K562 (cell line): ENCODE results near the gene CNOT2. TPM values are rescaled to one million over a fixed set of nuclear protein-coding genes. Genes with fewer than 3 reads are reported as not detected.
A peak's percentile ranks its signal among the peaks of the same experiment; 100 is the strongest.

ENCODE experiments used
- ATAC-seq: fragments of 200-7000 bp; cut with Tn5 transposase; 3 replicates; pipeline ENCODE4 v1.9.1; 2020; ENCODE audit warnings: moderate library complexity
- BruUV-seq: library from RNA; stranded (reverse); fragments of 400-500 nt; replicated peaks from 2 replicates; lab custom pipeline; 2021; lab: Mats Ljungman, UMichigan
- CTCF ChIA-PET: fragments of 300-600 bp; formaldehyde crosslinking; extraction: SDS; loops from one replicate; lab custom pipeline; 2021; ENCODE audit warnings: low intra/inter-chr PET ratio; lab: Yijun Ruan, JAX
- POLR2A ChIA-PET: fragments of 300-600, 350-650 bp; sonication (Branson Sonifier 250); formaldehyde crosslinking; extraction: SDS; loops from one replicate; lab custom pipeline; 2021; ENCODE audit warnings: antibody characterized with exemption, inconsistent platforms; lab: Yijun Ruan, JAX
- DNase-seq, 4 experiments: peaks; one replicate each; pipeline versions ENCODE4 v3.0.0 to v3.0.0-alpha.2; 2011 to 2018; ENCODE audit warnings: low spot score in 3 of 4, mixed read lengths in 3 of 4; ENCODE audit errors: extremely low read depth in 1 of 4
- FAIRE-seq: peaks from 2 replicates; lab custom pipeline; 2011; peaks lifted over from hg19 to GRCh38; lab: Jason Lieb, UNC
- H2AFZ ChIP-seq: 2 replicates; pipeline ENCODE4 v1.6.0; 2011; ENCODE audit warnings: low read depth, low read length, control low read depth, inconsistent platforms
- H3K27ac ChIP-seq: fragments of 200-600 bp; 3 replicates; pipeline ENCODE4 v1.8.0; 2011; ENCODE audit warnings: low read depth, mild to moderate bottlenecking, control low read depth, inconsistent platforms, low read length, moderate library complexity, mixed read lengths; ENCODE audit errors: extremely low read depth
- H3K27me3 ChIP-seq, 2 experiments: fragments of 300-600 bp in 1 of 2; 2 replicates in 1 of 2; 3 replicates in 1 of 2; pipeline versions ENCODE4 v1.6.0 to v1.8.0; 2011; ENCODE audit warnings: inconsistent platforms in 2 of 2, low read length in 2 of 2, mild to moderate bottlenecking in 1 of 2, mixed read lengths in 1 of 2, moderate library complexity in 1 of 2; ENCODE audit not compliant: control insufficient read depth in 2 of 2, insufficient read depth in 2 of 2
- H3K36me3 ChIP-seq: fragments of 300-600 bp; 3 replicates; pipeline ENCODE4 v1.8.0; 2011; ENCODE audit warnings: mild to moderate bottlenecking, low read length, inconsistent platforms; ENCODE audit not compliant: control insufficient read depth, insufficient read depth
- H3K4me1 ChIP-seq, 2 experiments: fragments of 200-600 bp in 1 of 2; replicated peaks in 1 of 2; 2 replicates in 1 of 2; 3 replicates in 1 of 2; pipeline versions ENCODE4 v1.5.1 to v1.8.0; 2011; ENCODE audit warnings: inconsistent platforms in 2 of 2, low read length in 2 of 2, mild to moderate bottlenecking in 1 of 2, mixed read lengths in 1 of 2, moderate library complexity in 1 of 2; ENCODE audit not compliant: control insufficient read depth in 2 of 2, insufficient read depth in 2 of 2
- H3K4me2 ChIP-seq: 2 replicates; pipeline ENCODE4 v1.6.1; 2011; ENCODE audit warnings: low read length, control low read depth, inconsistent platforms, mixed read lengths; ENCODE audit not compliant: insufficient read depth
- H3K4me3 ChIP-seq: fragments of 200-600 bp; sonication (generic), shearing (Covaris generic); 2 replicates; pipeline ENCODE4 v1.5.1; 2016; ENCODE audit warnings: control low read depth, inconsistent platforms
- H3K79me2 ChIP-seq: fragments of 200-600 bp; 3 replicates; pipeline ENCODE4 v1.8.0; 2011; ENCODE audit warnings: low read length, inconsistent platforms; ENCODE audit not compliant: control insufficient read depth, insufficient read depth
- H3K9ac ChIP-seq, 2 experiments: 2 replicates each; pipeline versions ENCODE4 v1.6.0 to v1.6.1; 2011; ENCODE audit warnings: low read depth in 2 of 2, low read length in 2 of 2, control low read depth in 1 of 2, inconsistent platforms in 1 of 2, mild to moderate bottlenecking in 1 of 2, mixed read lengths in 1 of 2; ENCODE audit not compliant: insufficient read depth in 1 of 2
- H3K9me1 ChIP-seq: one replicate; pipeline ENCODE4 v1.6.0; 2011; ENCODE audit warnings: inconsistent platforms, mild to moderate bottlenecking, low read length, moderate library complexity; ENCODE audit not compliant: control insufficient read depth, insufficient read depth
- H3K9me3 ChIP-seq: replicated peaks from 2 replicates; pipeline ENCODE4 v1.5.1; 2011; ENCODE audit warnings: low read depth, low read length, inconsistent platforms; ENCODE audit not compliant: control insufficient read depth, insufficient read depth
- H4K20me1 ChIP-seq: replicated peaks from 2 replicates; pipeline ENCODE4 v1.6.1; 2011; ENCODE audit warnings: low read length, inconsistent platforms, mixed read lengths; ENCODE audit not compliant: control insufficient read depth, insufficient read depth
- C11orf30 ChIP-seq: fragments of 450-650 bp; IDR thresholded peaks from 2 replicates; pipeline ENCODE4 v1.6.1; 2016; ENCODE audit warnings: low read depth, mild to moderate bottlenecking
- SRF ChIP-seq, 2 experiments: fragments of 250-450, 450-650 bp in 1 of 2; sonication (Bioruptor Pico) in 1 of 2; sonication (generic) in 1 of 2; formaldehyde crosslinking; IDR thresholded peaks; 2 replicates each; pipeline versions ENCODE4 v1.5.0 to v1.5.1; 2020 to 2022; ENCODE audit warnings: mild to moderate bottlenecking in 1 of 2, missing genetic modification reagents in 1 of 2
- TCF7L2 ChIP-seq: fragments of 150-350 bp; IDR thresholded peaks from 2 replicates; pipeline ENCODE4 v1.6.1; 2016; ENCODE audit warnings: low read depth, mild to moderate bottlenecking, low read length, moderate library complexity
- ZNF384 ChIP-seq: IDR thresholded peaks from 2 replicates; pipeline ENCODE4 v1.6.1; 2012; ENCODE audit warnings: low read depth, low read length, improper control_type of control experiment
- WGBS: fragments of 100-300 bp; shearing (Covaris generic); methylation state at CpG from one replicate; pipeline ENCODE4 v1.1.6; 2016; ENCODE audit warnings: low coverage, mixed read lengths; ENCODE audit not compliant: insufficient coverage; ENCODE audit errors: missing lambda C conversion rate; 5-methylcytosine and 5-hydroxymethylcytosine counted together
- in situ Hi-C: fragments of 300-500 bp; cut with MboI; formaldehyde crosslinking; loops from 4 replicates; pipeline ENCODE4 v1.15.0; 2018; ENCODE audit warnings: inconsistent platforms, mixed read lengths
- intact Hi-C: fragments of 100-400 bp; cut with micrococcal nuclease; formaldehyde crosslinking; loops from 2 replicates; pipeline ENCODE4 v1.14.2; 2022
- polyA plus RNA-seq, 8 experiments: library from polyadenylated mRNA; depleted of rRNA in 4 of 8; stranded (reverse) in 5 of 8; unstranded in 3 of 8; fragments of >200 nt; fragmentation: Nextera tagmentation in 2 of 8; fragmentation: Illumina TruSeq in 1 of 8; extraction: Ambion mirVana in 2 of 8; extraction: Trizol in 1 of 8; gene quantifications; 2 replicates each; pipeline versions ENCODE4 v1.2.1 to v1.2.3, GENCODE V29; 2011 to 2014; ENCODE audit warnings: inconsistent platforms in 1 of 8, missing spikeins in 1 of 8
- total RNA-seq, 7 experiments: library from RNA; depleted of rRNA in 6 of 7; stranded (reverse); fragments of >200 nt in 6 of 7; fragmentation: Illumina TruSeq in 2 of 7; extraction: Trizol in 2 of 7; gene quantifications; 2 replicates each; pipeline versions ENCODE4 v1.2.1 to v1.2.3, GENCODE V29; 2011 to 2021; ENCODE audit warnings: low replicate concordance in 1 of 7

CNOT2 gene
- total and polyA plus RNA-seq, 9 of the 15 experiments (the other 6 are each of a cell fraction or from before 2014, with no cell fraction given): 43.6 to 119 (median 84.4) TPM

DNA sequence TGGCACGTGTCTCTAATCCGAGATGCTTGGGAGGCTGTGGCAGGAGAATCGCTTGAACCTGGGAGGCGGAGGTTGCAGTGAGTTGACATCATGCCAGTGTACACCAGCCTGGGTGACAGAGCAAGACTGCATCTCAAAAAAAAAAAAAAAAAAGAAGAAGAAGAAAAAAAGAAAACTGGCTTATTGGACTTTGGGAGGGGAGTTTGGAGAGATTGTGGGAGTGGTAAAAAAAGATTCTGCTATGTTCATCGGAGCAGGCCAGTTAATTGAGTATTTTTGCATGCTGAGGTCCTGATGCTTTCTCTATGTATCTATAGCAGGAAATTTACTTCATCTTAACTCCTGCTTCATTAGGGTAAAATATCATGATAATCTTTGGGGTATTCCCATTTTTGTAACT, 11.6 kb downstream of the CNOT2 start:
- no peak overlapping the region for H3K4me3 ChIP-seq

DNA sequence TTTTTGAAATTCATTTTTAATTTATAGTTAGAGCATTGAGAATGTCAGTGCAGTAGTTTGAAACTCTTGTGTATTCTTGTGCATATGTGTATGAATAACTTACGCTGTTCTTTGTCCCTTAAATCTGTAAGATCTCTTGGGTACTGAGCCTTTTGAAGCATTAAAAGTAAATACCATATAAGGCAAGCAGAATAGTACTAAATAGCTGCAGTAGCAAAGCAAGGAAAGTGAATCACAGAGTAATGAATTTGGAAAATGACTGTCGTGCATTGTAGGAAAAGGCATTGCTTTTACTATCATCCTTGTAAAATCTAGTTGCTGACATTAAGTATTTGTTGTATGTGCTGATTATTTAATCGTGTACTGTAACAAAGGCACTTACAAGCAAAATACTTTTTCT, 12.1 kb downstream of the CNOT2 start:
- in situ Hi-C loops: no loop called here
- 0 out of 3 replicates have a peak, but pooled peaks cover 3% of the 10 kb centered on the region for H3K36me3 ChIP-seq
- intact Hi-C loops: no loop called here
- H3K79me2 ChIP-seq: peaks cover 96% of the 10 kb centered on the region
- H3K27me3 ChIP-seq: no peaks in the 10 kb centered on the region
- H3K9me1 ChIP-seq: no peaks in the 10 kb centered on the region
- no peak overlapping the region for H3K4me2 ChIP-seq
- no peak overlapping the region for H3K27ac ChIP-seq
- no peak overlapping the region for H2AFZ ChIP-seq
- POLR2A ChIA-PET: interaction anchor here (0.6 to 1.6 kb wide), 3 partner anchors 9 to 18 kb away, joined by 3 to 4 read pairs (median 3); no protein-coding TSS in a partner anchor
- peaks cover 7% of the 10 kb centered on the region; the same call in 1 of the 2 replicates for H4K20me1 ChIP-seq
- BruUV-seq: no TSS peak
- CTCF ChIA-PET: no interaction called here
- no peak overlapping the region for H3K9ac ChIP-seq
- DNase-seq (no peak), ATAC-seq (no peak), FAIRE-seq (no peak)
- H3K4me3 ChIP-seq: no peak overlapping the region
- peak in 1 of 2 experiments; percentile 66; a peak in 1 of 4 replicates for TF ChIP-seq SRF (CRISPR knock-in tag; IDR thresholded peaks at IDR 0.05)
- no peak for TF ChIP-seq TCF7L2
- no peaks in the 10 kb centered on the region for H3K9me3 ChIP-seq
- 68% methylated on average over 3 of the region's 3 CpGs for WGBS
- peaks cover 0 to 11% of the 10 kb centered on the region in 2 experiments; a peak in 2 of 5 replicates for H3K4me1 ChIP-seq

More for the DNA sequence above, 11.6 kb downstream of the CNOT2 start:
- intact Hi-C loops: no loop called here
- H3K79me2 ChIP-seq: peaks cover 96% of the 10 kb centered on the region
- POLR2A ChIA-PET: interaction anchor here (0.6 to 1.6 kb wide), 2 partner anchors 18 to 274 kb away, joined by 3 read pairs; no protein-coding TSS in a partner anchor
- H3K9ac ChIP-seq: no peak overlapping the region
- in situ Hi-C loops: no loop called here
- TF ChIP-seq C11orf30 (no peak), ZNF384 (0 out of 2 replicates have a peak, but pooled peaks have one; percentile 18)
- TF ChIP-seq, all 486 proteins: peak for 1
- H3K9me3 ChIP-seq: no peaks in the 10 kb centered on the region
- no peak overlapping the region for H3K4me2 ChIP-seq
- no peak for ATAC-seq
- DNase-seq: no peak
- CTCF ChIA-PET: no interaction called here
- H4K20me1 ChIP-seq: peaks cover 7% of the 10 kb centered on the region; the same call in 1 of the 2 replicates
- H2AFZ ChIP-seq: no peak overlapping the region
- H3K27me3 ChIP-seq: no peaks in the 10 kb centered on the region
- H3K9me1 ChIP-seq: no peaks in the 10 kb centered on the region
- no peak for FAIRE-seq
- 0 out of 3 replicates have a peak, but pooled peaks cover 3% of the 10 kb centered on the region for H3K36me3 ChIP-seq
- peaks cover 0 to 15% of the 10 kb centered on the region in 2 experiments; a peak in 2 of 5 replicates for H3K4me1 ChIP-seq
- WGBS: 88% methylated on average over 5 of the region's 5 CpGs
- no peak overlapping the region for H3K27ac ChIP-seq
- no TSS peak for BruUV-seq
